NCI-H2171 treated with DMSO at 0.1 percent for 48 hours (cell line): ENCODE results near the gene NFYC.

Experiments used
- DNase-seq: peaks from one replicate; lab custom pipeline; 2025; lab: John Stamatoyannopoulos, UW

Gene NFYC

GRCh38 chr1:40798366-40799281 is 107.1 kb downstream of the NFYC start:
- no peak for DNase-seq

DNA sequence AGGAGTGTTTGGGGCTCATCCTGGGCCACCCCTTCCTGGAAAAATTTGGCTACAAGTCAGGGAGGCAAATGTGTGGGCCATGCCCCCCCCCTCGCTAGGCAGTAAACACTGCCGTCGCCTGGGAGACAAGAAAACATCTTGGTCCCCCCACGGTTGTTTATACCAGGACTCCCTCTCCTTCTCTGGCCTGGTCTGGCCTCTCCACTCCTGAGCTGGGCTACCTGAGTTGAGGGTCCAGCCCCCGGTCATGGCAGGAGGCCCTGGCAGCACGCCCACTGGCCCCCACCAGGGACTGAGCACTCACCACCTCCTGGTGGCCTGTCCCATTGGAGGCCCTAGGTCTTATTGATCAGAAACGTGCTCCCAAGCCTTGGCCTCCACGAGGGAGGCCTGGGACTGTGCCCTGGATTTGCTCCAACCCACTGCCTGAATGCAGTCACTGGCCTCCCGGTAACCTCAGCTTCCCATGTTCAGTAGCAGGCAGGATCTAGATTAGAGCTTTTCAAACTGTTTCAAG is 107.9 kb downstream of the NFYC start:
- no peak for DNase-seq

- DNase-seq, result no peak
Observed at GRCh38 chr1:40801742-40802077, 110.2 kb downstream of the NFYC start.

- peak; percentile 43 for DNase-seq
Observed at GRCh38 chr1:40802078-40802741, 110.7 kb downstream of the NFYC start.

DNA sequence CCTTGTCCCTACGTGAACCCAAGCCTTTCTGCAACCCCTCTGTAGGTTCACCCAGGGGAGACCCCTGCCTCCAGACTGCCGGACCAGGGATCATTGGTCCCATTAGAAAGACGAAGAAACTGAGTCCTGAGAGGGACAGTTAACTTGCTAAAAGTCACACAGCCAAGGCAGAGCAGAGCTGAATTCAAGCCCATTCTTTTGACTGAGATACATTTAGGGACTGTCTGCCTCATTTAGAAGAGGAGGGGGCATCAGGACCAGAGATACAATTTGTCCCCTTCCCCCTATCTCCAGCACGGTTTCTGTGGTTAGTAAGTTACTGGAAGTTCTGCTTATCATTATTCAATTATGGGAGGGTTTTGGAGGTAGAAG is 111.2 kb downstream of the NFYC start:
- DNase-seq, result no peak

GRCh38 chr1:40803447-40803846 is 111.9 kb downstream of the NFYC start:
- no peak for DNase-seq

- no peak for DNase-seq
Observed at GRCh38 chr1:40803902-40804301, 112.4 kb downstream of the NFYC start.

- no peak for DNase-seq
Observed at GRCh38 chr1:40806240-40806639, 114.7 kb downstream of the NFYC start.

GRCh38 chr1:40806731-40807695 is 115.5 kb downstream of the NFYC start:
- no peak for DNase-seq

- DNase-seq, result no peak
Observed at GRCh38 chr1:40808002-40808401, 116.5 kb downstream of the NFYC start.

- DNase-seq, result no peak
Observed at GRCh38 chr1:40808444-40808843, 116.9 kb downstream of the NFYC start.

GRCh38 chr1:40808909-40809308 is 117.4 kb downstream of the NFYC start:
- DNase-seq, result no peak

DNA sequence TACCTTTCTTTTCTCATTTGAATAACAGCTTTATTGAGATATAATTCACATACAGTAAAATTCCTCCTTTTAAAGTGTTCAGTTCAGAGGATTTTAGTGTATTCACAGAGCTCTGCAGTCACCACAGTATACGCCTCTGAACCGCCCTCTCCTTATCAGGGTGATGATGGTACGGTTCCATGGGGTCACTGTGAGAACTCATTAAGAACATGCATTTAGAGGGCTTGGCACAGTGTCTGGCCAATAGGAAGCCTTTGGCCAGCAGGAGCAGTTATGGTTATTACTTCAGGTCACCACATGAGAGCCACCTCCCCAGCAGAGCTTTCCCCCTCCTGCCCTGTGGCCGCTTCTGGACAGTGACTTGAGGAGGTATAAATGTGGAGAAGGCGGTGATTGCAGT is 119.4 kb downstream of the NFYC start:
- no peak for DNase-seq

DNA sequence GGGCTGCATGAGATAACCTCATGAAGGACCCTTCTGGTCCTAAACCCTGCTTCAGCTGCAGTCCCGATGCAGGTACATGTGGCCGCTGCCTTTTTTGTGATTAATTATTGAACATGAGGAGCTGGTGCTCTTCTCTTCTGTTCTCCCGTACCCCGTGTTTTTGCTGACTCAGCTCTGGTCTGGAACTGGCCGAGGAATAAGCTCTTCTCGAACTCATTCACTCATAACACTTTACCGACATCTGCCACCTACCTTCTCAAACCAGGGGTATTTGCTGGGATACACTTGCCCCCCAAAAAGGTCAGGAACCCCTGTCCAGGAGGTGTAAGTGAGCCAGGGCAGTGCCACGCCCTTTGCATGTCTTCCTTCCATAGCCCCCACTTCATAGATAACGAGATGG is 123.9 kb downstream of the NFYC start:
- no peak for DNase-seq

DNA sequence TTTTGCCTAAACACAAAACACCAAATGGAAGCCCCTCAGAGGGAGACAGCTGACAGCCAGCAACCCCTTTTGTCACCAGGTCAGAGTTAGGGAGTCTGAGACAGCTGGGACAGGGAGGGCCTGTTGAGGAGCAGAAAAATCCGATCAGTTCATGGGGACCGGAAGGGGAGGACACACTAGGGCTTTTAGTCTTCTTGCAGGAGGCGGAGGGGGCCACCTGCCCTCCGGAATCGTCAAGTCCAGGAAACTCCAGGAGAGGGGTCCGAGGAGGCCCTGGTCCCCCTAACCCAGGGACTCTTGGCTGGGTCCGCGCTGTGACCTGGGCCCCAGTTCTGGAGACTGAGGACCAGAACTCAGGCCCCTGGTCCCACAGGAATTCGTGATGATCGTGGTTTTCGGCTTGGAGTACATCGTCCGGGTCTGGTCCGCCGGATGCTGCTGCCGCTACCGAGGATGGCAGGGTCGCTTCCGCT is 126.3 kb downstream of the NFYC start:
- DNase-seq, result no peak

DNA sequence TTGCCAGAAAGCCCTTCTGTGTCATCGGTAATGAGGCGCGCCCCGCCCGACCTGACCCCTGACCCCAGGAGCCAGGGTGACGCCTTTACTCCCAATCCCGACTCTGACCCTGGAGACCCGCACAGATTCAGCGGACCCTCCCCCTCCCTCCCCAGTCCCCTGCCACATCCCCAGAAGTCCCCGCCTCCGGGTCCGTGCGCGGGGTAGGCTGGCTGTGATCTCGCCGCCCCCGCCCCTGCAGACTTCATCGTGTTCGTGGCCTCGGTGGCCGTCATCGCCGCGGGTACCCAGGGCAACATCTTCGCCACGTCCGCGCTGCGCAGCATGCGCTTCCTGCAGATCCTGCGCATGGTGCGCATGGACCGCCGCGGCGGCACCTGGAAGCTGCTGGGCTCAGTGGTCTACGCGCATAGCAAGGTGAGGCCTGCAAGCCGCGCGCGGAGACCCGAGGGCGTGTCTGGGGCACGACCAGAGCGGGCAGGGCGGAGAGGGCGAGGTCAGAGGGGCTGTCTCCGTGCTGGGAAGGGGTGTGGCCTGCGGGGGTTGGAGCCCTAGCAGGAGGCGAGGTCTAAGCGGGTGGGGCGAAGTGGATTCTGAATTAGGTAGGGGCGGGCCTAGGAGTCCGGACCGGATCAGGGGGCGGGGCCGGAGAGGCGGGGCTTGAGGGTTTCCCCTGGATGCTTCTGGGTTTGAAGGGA is 126.9 kb downstream of the NFYC start:
- no peak for DNase-seq

DNA sequence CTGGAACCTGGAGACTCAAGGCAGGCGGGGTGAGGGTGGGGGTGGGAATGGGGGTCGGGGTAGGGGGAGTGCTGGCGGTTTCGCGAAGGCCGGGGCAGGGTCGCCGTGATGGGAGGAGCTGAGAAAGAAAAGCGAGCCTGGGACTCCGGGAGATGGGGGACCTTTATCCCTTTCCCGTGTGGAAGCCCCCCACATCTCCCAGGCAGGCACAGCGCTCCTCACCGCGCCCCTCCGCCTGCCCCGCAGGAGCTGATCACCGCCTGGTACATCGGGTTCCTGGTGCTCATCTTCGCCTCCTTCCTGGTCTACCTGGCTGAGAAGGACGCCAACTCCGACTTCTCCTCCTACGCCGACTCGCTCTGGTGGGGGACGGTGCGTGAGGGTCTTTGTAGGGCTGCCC is 127.6 kb downstream of the NFYC start:
- DNase-seq, result no peak

GRCh38 chr1:40820251-40820797 is 128.8 kb downstream of the NFYC start:
- no peak for DNase-seq
